DMS 273 treated with DMSO at 0.1 percent for 48 hours (cell line): Measurements from ENCODE around the gene NELFB.
"Not testable (repeated sequence)": the region's sequence is repeated elsewhere in the genome, so short reads cannot be mapped to it uniquely, and the experiment has no call there.

ENCODE experiments used
- DNase-seq: peaks from one replicate; lab custom pipeline; 2025; lab: John Stamatoyannopoulos, UW

NELFB gene

DNA sequence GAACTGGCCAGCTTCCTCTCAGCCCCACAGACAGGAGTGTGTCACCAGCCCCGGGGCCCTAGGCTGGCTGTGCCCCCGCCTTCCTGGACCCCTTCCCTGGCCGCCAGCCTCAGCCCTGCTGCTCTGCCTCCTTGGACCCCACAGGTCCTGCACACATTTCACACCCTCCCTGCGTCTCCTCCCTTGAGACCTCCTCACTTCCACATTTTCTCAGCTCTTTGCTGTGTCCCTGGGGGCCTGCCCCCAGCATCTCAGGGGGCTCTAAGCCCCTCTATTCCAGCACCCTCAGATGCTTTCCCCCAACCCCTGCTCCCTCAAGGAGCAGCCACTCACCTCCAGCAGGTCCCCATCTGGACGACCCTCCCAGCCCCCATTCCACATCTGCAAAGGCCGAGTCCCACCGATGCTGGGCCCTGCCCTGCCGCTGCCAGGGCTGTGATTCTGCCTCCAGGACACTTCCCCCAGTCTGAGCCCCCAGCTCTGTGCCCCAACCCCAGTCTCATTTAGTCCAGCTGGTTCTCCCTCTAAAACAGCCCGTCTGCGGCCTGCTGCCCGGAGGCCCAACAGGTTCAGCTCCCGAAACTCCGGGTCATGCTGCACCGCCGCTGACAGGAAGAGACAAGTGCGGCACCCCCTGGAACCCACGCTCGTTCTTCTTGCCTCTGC, 20.2 kb upstream of the NELFB start:
- no peak for DNase-seq

DNA sequence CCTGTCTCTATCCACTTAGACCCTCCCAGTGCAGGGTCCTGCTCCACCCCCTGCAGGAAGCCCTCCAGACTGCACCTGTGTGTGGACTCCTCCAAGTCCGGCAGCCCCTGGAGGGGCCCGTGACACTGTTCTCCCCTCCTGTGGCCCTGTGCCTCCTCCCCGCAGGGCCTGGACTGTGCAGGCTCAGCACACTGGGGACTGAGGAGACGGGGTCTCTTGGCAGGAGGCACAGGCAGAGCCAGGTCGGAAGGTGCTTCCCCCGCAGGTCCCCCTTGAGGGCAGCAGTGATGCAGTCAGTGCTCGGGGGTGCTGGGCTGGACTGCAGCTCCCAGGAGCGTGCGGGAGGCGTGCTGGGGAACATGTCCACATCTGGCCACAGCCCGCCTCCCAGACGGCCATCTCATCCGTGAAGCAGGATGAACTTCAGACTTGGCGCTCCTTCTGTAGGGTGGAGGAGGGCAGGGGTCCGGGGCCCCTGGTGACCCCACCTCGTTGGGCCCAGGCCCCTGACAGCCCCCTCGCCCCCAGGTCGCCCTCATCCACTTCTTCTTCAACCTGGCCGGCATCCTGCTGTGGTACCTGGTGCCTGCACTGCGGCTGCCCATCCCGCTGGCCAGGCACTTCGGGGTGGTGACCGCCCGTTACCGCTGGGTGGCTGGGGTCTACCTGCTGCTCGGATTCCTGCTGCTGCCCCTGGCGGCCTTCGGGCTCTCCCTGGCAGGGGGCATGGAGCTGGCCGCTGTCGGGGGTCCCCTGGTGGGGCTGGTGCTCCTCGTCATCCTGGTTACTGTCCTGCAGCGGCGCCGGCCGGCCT, 19.5 kb upstream of the NELFB start:
- no peak for DNase-seq

DNA sequence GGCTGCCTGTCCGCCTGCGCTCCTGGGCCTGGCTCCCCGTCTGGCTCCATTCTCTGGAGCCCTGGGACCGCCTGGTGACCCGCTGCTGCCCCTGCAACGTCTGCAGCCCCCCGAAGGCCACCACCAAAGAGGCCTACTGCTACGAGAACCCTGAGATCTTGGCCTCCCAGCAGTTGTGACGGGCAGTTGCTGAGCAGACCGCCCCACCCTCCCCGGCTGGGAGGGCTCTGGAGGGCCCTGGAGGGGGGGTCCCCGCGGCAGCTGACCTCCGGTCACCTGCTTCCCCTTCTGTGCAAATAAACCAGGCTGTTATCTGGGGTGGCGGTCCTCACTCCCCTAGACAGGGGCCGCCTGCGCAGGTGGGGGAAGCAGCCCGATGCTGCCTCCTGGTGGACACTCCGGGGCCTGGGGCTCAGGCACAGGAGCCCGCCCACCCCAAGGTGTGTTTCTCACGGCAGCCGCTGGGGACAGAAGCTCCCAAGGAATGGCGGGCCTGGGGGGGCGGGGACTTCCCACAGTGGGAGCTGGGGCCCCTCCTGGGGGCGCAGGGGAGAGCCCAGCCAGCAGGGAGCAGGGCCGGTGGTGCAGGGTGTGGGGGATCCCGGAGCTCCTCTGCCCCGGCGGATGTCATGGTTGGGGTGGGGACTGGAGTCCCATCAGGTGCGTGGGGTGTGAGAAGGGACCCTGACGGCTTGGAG, 18.7 kb upstream of the NELFB start:
- peak; percentile 30 for DNase-seq

DNA sequence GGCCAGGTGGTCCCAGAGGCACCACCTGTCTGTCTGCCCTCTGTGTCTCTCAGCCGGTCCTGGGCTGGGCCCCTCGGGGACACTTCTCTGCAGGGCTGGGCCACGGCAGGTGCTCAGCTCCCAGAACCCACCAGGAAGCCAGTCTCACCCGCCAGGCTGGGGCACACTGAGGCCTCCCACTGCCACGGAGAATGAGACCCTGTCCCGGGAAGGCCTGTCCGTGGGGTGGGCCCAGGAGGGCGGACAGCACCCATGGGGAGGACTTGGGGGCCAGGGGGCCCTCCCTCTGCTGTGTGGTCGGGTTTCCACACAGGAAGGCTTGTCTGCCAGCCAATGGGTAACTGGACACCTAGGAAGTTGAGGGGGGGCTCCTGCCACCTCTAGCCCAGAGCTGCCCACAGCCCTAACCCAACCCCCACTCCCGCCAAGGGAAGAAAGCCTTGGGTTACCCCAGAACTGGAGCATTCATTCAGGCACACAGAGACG, 18.1 kb upstream of the NELFB start:
- no peak for DNase-seq

DNA sequence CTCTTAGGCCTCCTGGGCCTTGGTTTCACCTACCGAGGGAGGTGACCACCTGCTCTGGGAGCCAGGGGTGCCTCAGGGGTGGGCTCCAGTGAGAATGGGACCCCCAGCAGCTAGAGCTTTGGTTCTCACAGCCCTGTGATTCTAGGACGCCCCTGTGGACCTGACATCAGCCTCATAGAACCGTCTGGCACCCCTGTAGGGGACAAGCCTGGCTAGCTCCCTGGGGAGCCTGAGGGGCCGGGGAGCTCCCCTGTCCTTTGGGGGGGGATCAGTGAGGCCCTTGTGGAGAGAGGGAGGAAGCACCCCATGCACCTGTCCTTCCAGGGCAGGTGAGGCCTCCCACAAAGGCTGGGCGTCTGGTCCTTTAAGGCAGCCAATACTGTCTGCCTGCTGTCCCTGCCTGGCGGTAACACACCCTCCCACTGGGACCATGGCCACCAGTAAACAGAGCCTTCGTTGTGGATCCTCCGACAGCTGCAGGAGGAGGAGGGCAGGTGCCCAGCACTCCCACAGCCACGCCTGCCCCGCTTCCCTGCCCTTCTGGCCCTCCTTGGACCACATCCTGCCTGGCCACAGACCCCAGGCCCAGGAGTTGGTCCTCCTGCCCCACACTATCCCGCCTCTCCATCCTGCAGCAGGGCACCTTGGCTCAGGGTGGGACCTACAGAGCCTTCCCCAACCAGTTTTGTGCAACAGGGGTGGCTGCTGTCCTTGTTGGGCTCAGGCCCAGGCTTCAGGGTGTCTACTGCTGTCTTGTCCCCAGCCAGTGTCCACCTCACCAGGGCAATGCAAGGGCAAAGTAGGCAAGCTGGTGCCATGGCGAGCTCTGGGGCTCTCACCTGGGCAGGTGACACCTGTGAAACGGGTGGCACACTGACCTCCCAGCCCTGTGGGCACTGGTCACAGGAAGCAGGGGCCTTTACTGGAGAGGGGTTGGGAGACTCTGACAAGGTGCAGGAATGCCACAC, 17.1 kb upstream of the NELFB start:
- no peak for DNase-seq

DNA sequence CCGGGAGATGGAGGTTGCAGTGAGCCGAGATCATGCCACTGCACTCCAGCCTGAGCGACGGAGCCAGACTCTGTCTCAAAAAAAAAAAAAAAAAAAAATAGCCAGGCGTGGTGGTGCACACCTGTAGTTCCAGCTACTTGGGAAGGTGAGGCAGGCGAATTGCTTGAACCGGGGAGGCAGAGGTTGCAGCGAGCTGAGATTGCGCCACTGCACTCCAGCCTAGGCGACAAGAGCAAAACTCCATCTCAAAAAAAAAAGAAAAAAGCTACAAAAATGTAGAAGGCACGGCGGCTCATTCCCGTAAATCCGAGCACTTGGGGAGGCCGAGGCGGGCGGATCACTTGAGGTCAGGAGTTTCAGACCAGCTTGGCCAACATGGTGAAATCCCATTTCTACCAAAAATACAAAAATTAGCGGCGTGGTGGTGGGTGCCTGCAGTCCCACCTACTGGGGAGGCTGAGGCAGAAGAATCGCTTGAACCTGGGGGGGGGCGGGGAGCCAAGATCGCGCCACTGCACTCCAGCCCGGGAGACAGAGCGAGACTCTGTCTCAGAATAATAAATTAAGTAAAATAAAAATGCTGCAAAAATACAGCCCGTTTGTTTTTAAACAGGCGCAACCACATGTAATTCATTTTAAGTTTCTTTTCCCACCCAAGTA, 15.5 kb upstream of the NELFB start:
- not testable (repeated sequence) for DNase-seq

DNA sequence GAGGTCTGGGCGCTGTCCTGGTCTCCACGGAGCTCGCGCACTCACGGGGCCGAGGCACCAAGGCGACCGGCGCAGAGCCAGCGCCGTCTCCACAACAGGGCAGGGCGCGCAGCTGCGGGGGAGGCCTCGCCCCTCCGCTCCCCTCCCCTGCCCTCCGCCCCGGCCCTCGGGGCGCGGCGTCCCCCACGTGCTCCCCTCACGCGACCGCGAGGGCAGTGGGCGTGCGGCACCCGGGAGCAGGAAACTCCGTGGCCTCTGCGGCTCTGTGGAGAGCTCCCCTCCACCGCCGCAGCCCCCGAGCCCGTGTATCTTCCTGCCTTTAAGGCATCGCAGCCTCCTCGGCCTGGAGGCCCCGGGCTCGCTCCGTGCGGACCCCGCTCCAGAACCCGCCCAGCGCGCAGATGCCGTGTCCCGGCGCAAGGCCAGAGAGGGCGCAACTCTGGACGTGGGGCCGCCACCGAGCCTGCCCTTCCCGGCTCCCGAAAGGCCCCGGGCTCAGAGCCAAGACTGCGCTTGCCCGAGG, 14.7 kb upstream of the NELFB start:
- DNase-seq: no peak

DNA sequence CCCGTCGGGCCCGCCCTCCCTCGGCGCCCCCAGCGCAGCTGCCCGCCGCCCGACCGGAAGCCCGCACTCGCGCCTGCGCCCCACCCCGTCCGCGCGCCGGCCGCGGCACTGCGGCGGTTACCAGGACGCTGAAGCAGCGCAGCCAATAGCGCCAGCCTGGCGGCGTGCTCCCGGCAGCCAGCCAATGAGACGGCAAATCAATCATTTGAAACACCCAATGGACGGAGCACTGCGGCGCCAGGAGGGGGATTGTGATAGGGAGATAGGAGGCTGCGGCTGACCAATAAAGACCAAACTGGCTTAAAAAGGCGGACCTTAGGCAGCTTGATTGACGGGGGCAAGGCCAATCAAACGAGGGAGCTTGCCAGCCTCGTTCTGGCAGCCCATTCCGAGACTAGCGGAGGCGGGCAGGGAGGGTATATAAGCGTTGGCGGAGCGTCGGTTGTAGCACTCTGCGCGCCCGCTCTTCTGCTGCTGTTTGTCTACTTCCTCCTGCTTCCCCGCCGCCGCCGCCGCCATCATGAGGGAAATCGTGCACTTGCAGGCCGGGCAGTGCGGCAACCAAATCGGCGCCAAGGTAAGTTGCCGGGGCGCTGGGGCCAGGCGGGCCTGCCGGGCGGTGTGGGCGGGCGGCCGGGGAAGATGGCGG, 14.2 kb upstream of the NELFB start, which contains the start of gene TUBB4B:
TUBB4B (plus strand) TSS at position 447 of the 649 bp plus-strand sequence; CDS start at position 521, 74 bp downstream.
- DNase-seq: peak; percentile 99

DNA sequence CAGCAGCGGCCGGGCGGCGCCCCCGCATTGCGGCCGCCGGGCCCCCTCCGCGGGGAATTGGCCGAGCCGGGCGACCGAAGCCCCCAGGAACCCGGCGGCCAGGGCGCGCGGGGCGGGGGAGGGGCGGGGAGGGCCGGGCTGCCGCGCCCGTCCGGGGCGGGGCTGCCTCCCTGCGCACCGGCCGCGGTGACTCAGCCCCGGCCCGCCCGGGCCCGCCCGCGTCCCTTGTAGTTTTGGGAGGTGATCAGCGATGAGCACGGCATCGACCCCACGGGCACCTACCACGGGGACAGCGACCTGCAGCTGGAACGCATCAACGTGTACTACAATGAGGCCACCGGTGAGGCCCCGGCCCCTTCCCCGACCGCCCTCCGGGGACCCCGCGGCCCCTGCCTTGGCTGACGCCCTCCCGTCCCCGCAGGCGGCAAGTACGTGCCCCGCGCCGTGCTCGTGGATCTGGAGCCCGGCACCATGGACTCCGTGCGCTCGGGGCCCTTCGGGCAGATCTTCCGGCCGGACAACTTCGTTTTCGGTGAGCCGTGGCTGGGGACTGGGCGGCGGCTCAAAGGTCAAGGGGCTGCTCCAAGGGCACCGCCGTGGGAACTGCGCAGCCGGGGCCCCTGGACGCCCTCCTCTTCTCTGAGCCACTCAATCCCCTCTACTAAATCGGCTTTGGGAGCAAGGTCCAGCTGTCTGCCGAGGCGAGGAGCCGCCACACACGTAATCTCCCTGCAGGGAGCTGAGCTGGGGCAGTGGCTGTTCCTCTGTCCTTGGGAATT, 13.4 kb upstream of the NELFB start:
- no peak for DNase-seq

DNA sequence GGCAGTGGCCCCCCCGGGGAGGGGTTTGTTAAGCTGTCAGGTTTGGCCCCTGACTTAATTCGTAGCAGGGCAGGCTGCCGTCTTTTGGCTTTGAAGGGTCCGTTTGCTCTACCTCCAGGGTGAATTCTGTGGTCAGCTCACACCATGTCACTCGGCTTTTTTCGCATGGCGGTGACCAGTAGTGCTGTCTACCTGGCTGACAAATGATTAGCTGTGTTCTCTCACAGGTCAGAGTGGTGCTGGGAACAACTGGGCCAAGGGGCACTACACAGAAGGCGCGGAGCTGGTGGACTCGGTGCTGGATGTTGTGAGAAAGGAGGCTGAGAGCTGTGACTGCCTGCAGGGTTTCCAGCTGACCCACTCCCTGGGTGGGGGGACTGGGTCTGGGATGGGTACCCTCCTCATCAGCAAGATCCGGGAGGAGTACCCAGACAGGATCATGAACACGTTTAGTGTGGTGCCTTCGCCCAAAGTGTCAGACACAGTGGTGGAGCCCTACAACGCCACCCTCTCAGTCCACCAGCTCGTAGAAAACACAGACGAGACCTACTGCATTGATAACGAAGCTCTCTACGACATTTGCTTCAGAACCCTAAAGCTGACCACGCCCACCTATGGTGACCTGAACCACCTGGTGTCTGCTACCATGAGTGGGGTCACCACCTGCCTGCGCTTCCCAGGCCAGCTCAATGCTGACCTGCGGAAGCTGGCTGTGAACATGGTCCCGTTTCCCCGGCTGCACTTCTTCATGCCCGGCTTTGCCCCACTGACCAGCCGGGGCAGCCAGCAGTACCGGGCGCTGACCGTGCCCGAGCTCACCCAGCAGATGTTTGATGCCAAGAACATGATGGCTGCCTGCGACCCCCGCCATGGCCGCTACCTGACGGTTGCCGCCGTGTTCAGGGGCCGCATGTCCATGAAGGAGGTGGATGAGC, 12.6 kb upstream of the NELFB start:
- DNase-seq: no peak

DNA sequence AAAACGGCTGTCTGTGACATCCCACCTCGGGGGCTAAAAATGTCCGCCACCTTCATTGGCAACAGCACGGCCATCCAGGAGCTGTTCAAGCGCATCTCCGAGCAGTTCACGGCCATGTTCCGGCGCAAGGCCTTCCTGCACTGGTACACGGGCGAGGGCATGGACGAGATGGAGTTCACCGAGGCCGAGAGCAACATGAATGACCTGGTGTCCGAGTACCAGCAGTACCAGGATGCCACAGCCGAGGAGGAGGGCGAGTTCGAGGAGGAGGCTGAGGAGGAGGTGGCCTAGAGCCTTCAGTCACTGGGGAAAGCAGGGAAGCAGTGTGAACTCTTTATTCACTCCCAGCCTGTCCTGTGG, 11.9 kb upstream of the NELFB start:
- DNase-seq: not testable (repeated sequence)

DNA sequence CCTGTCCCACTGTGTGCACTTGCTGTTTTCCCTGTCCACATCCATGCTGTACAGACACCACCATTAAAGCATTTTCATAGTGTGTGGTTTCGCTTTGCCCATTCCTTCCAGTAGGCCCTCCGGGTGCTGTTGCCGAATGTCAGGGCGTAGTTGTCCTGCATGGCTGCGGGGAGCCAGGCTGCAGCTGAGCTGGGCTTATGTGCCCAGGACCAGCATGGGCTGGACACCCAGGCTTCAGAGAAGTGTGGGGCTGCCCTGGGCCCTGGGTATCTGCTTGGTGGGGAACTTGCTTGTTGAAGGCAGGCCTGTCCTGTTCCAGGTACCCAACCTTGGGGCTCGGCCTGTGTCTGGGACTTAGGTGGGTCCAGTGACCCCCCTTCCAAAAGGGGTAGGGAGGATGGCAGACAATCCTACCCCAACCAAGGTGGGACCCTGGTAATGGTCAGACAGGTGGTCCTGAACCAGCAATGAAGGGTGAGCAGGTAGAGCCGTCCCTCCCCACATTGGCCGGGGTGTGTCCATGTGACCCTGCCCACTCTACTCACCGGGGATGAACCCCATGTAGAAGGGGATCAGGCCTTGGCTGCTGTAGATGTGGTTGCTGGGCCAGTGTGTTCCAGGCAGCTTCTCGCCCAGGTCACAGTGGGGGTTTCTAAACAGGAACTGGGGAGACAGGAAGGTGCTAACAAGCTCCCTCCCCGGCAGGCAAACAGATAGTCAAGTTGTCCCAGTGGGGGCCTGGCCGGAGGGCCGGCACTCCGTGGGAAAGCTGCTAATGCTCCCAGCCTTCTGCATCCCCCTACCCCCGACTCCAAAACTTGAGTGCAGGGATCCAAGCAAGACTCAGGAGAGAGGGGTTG, 11.3 kb upstream of the NELFB start:
- DNase-seq: no peak

DNA sequence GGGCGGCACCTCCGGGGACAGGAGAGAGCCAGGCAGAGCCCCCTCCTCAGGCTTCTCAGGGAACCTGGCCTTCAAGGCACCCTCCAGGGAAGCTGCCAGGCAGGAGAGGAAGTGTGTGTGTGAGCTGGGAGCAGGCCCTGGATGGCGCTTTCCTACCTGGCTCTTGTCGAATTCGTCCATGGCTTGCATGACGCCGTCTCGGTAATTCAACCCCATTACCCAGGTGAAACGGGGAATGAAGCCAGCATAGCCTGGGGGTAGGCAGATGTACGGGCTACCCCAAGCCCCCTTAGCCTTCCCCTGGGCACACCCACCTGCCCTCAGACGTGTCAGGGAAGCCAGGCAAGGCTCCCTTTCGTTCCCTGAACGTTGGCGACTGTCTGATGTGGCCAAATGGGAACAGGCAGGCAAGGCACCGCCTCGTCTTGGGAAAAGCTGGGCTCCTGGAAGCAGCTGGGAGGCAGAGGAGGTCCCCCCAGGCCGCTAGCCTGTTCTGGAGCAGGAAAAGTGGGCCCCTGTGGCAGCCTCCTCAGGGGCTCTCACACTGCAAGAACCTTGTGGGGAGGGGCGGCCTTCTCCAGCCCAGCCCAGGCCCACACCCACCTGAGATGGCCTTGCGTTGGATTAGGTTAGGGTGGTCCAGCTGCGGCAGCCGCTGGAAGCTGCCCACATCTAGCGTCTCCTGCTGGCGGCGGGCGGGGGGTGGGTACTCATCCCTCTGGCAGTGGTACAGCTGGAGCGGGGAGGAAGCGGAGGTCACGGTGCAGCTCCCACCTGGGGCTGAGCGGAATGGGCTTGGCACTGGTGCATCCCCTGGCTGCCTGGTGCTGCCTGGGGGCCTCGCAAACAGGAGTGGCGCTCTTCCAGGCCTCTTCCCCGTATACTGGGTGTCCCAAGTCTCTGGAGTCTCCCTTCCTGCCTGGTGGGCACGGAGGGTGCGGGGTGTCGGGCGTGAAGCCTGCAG, 10.4 kb upstream of the NELFB start:
- no peak for DNase-seq

DNA sequence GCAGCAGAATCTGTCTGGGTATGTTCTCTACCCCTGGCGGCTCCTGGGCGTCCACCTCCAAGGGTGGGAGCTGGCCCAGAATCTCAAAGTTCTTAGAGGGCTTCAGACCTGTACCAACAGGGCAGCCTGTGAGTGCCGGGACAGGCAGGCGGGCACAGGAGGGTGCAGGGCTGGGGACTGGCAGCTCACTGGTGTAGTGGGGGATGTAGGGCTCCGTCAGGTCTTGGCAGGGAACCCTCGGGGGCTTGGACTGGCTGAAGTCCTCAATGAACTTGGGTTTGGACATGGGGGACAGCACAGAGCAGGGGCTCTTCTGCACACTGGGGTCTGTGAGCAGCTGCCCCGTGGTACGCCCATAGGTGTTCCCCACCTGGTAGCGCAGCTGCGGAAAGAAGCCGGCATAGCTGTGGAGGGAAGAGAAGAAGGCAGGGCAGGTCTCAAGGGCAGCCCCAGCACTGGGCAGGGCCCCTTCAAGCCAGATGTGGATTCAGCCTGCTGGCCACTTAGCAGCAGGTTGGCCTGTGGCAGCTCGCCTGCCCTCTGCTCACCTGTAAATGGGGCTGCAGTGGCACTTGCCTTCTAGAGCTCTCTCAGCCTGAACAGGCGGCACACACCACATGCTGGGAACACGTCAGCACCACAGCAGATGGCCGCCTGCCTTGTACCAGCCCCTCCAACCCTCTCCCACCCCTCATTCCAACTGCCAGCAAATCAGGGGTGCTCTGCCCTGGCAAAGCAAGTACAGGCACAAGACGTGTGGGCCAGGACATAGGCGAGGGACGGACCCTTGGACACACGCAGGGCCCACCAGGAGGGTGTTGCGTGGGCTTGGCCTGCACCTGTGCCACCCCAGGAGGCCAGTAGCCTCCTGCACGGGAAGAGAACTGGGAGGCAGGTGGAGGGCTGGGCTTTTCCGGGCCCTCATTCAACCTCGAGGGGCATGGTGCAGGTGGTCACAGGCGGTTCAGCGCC, 9.4 kb upstream of the NELFB start:
- no peak for DNase-seq
